Testis (tissue), 3 donors: ENCODE measurements around the gene ZNF800. TPM values are rescaled to one million over a fixed set of nuclear protein-coding genes. Genes with fewer than 3 reads are reported as not detected.

Source experiments
- DNase-seq: peaks from one replicate; pipeline ENCODE4 v3.0.0-alpha.2; 2019
- H3K27ac ChIP-seq, 2 donors: fragments of 200-600 bp; sonication (generic); one replicate each; pipeline ENCODE4 v1.5.1; 2019
- H3K27me3 ChIP-seq: fragments of 200-600 bp; sonication (generic); one replicate; pipeline ENCODE4 v1.5.1; 2019
- H3K36me3 ChIP-seq: fragments of 200-600 bp; sonication (generic); one replicate; pipeline ENCODE4 v1.5.1; 2017; ENCODE audit warnings: low read depth; ENCODE audit errors: missing control alignments
- H3K4me1 ChIP-seq: fragments of 200-600 bp; sonication (generic); one replicate; pipeline ENCODE4 v1.5.1; 2019
- H3K4me3 ChIP-seq, 2 donors: fragments of 200-600 bp; sonication (generic); one replicate each; pipeline ENCODE4 v1.5.1; 2017 to 2019
- H3K9me3 ChIP-seq: fragments of 200-600 bp; sonication (generic); one replicate; pipeline ENCODE4 v1.5.1; 2017
- POLR2A ChIP-seq: fragments of 450-650 bp; IDR thresholded peaks from one replicate; pipeline ENCODE4 v1.6.1; 2017; ENCODE audit warnings: antibody characterized with exemption, mild to moderate bottlenecking, moderate library complexity
- WGBS, 2 donors: methylation state at CpG; one replicate each; pipeline ENCODE4 v1.1.5; 2018; 5-methylcytosine and 5-hydroxymethylcytosine counted together
- intact Hi-C: fragments of 100-400 bp; cut with DNase I; formaldehyde crosslinking; loops from one replicate; pipeline ENCODE4 v1.15.1; 2023; ENCODE audit warnings: low total_unique reads
- polyA plus RNA-seq: library from polyadenylated mRNA; stranded (reverse); fragments of 350-450 nt; fragmentation: Illumina TruSeq; extraction: RNeasy Lipid Tissue Mini Kit (QIAGEN cat#74804); gene quantifications from one replicate; pipeline ENCODE4 v1.2.3, GENCODE V29; 2014; ENCODE audit warnings: low read depth, low replicate concordance; ENCODE audit not compliant: insufficient read depth
- total RNA-seq, 2 donors: library from RNA; depleted of rRNA; stranded (reverse); fragments of >200 nt; gene quantifications; one replicate each; pipeline ENCODE4 v1.2.3, GENCODE V29; 2016
- TF ChIP-seq, protein P1 (sequence below), 3 experiments: fragments of 450-650 bp in 2 of 3; fragments of 200-600 bp in 1 of 3; sonication (generic) in 1 of 3; IDR thresholded peaks; one replicate each; pipeline ENCODE4 v1.5.1; 2016 to 2019; ENCODE audit warnings: antibody characterized with exemption in 3 of 3, mild to moderate bottlenecking in 2 of 3, moderate library complexity in 1 of 3

ZNF800 gene
- total and polyA plus RNA-seq, 3 donors from 2014 or later: 31.5 to 44.3 (median 40.7) TPM

DNA sequence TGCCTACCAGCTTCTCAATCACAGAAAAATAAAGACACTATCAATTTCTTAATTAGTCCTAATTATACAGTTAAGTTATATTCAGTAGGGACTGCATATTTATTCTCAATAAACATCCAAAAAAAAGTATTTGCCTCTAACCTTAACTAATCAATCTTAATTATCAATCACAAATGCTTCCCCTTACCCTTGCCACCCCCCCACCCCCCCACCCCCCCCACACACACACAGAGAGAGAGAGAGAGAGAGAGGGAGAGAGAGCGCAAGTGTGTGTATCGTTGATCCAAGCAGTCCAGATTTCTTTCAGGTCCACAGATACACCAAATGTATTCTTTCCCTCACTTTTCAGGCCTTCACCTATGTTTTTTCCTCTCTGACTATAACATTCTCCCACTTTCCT lies 12.9 kb downstream of the ZNF800 start:
- H3K27ac ChIP-seq: no peak overlapping the region
- H3K9me3 ChIP-seq: no peaks in the 10 kb centered on the region
- no peaks in the 10 kb centered on the region for H3K36me3 ChIP-seq
- intact Hi-C loops: no loop called here
- DNase-seq: no peak
- TF ChIP-seq, protein P1, sequence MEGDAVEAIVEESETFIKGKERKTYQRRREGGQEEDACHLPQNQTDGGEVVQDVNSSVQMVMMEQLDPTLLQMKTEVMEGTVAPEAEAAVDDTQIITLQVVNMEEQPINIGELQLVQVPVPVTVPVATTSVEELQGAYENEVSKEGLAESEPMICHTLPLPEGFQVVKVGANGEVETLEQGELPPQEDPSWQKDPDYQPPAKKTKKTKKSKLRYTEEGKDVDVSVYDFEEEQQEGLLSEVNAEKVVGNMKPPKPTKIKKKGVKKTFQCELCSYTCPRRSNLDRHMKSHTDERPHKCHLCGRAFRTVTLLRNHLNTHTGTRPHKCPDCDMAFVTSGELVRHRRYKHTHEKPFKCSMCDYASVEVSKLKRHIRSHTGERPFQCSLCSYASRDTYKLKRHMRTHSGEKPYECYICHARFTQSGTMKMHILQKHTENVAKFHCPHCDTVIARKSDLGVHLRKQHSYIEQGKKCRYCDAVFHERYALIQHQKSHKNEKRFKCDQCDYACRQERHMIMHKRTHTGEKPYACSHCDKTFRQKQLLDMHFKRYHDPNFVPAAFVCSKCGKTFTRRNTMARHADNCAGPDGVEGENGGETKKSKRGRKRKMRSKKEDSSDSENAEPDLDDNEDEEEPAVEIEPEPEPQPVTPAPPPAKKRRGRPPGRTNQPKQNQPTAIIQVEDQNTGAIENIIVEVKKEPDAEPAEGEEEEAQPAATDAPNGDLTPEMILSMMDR (IDR thresholded peaks at IDR 0.05): no peak
- TF ChIP-seq POLR2A: no peak
- WGBS, 2 donors: 89 to 98% methylated on average over 2 of the region's 2 CpGs
- no peaks in the 10 kb centered on the region for H3K4me1 ChIP-seq
- H3K4me3 ChIP-seq: no peak overlapping the region
- no peaks in the 10 kb centered on the region for H3K27me3 ChIP-seq

DNA sequence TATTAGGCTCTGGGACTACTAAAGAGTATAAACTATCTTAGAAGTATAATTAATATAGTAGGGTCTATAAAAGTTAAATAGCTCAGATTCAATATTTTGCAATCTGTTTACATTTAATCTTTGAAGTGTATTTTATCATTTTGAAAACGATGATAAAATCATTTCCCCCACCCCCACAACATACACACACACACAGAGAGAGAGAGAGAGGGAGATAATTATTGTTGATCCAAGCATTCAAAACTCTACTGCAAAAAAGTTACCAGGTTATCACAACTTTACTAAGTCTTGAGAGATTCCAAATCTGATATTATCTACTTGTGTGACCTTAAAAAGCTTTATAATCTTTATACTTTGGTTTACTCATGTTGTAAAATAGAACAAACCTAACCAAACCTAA lies 14.0 kb downstream of the ZNF800 start:
- intact Hi-C loops: no loop called here
- no peak overlapping the region for H3K27ac ChIP-seq
- no peaks in the 10 kb centered on the region for H3K4me1 ChIP-seq
- WGBS, 2 donors: 54 to 65% methylated on average over 1 of the region's 1 CpG
- DNase-seq: no peak
- H3K36me3 ChIP-seq: no peaks in the 10 kb centered on the region
- TF ChIP-seq POLR2A: no peak
- TF ChIP-seq, protein P1 (IDR thresholded peaks at IDR 0.05): no peak
- H3K4me3 ChIP-seq: no peak overlapping the region
- H3K9me3 ChIP-seq: no peaks in the 10 kb centered on the region
- no peaks in the 10 kb centered on the region for H3K27me3 ChIP-seq

DNA sequence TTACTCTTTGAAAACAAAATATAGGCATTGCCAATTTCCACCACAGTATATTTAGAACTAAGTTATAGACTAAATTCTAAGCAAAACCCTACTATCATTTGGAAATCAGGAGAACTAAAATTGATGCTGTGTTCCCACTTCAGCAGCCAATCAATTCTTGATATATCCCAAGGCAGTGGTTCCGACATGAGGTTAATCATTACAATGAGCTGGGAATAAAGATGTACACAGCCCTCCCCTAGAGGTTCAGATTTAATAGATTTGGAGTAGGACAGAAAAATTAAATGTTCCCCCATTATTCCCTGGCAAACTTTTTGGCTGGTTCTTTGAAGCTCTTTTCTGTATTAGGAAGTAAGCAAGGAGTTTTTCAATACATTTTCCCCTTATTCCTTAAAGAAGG lies 15.1 kb downstream of the ZNF800 start:
- Histone ChIP-seq H3K27ac (no peak overlapping the region), H3K4me3 (no peak overlapping the region), H3K27me3 (no peaks in the 10 kb centered on the region), H3K36me3 (no peaks in the 10 kb centered on the region), H3K4me1 (no peaks in the 10 kb centered on the region), H3K9me3 (no peaks in the 10 kb centered on the region)
- TF ChIP-seq, protein P1 (IDR thresholded peaks at IDR 0.05): no peak
- no peak for TF ChIP-seq POLR2A
- intact Hi-C loops: no loop called here
- 35 to 48% methylated on average over 1 of the region's 1 CpG for WGBS, 2 donors
- no peak for DNase-seq

DNA sequence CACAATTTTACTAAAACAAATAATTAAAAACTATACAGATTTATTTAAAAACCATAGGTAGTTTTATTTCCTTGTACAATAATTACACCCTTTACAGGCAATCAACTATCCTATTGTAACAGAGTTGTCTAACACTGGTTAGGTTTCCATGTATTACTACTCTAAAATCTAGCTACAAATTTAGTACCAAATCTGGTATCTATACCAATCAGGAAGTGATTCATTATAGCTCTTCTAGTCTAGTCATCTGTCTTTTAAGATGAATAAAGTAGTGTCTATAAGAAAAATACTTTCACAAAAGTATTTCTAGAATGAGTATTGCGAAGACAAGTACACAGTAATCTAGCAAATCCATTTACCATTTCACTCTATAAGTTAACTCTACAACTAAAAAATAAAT lies 16.9 kb downstream of the ZNF800 start:
- TF ChIP-seq, protein P1 (IDR thresholded peaks at IDR 0.05): no peak
- no peak for TF ChIP-seq POLR2A
- no peaks in the 10 kb centered on the region for H3K27me3 ChIP-seq
- H3K4me1 ChIP-seq: no peaks in the 10 kb centered on the region
- 100% methylated on average over 1 of the region's 1 CpG for WGBS, 2 donors
- intact Hi-C loops: no loop called here
- H3K4me3 ChIP-seq: no peak overlapping the region
- no peaks in the 10 kb centered on the region for H3K36me3 ChIP-seq
- DNase-seq: no peak
- no peak overlapping the region for H3K27ac ChIP-seq
- no peaks in the 10 kb centered on the region for H3K9me3 ChIP-seq

DNA sequence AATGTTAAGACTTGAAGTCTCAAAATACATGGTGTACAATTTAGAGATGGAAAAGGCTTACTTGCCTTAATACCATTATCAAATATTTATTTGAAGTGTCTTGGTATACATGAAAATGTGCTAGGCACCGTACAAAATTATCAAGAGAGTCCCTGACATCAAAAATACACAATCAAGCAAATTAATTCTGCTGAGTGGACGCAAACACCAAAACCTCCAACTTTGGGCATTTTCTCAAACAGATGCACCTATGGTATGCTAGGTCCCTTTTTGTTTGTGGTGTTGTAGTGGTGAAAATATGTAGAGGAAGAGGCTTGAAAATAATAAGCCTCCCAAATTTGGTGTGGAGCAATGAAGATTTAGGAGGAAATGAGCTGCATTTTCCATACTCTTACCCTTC lies 24.8 kb downstream of the ZNF800 start:
- no peak for DNase-seq
- H3K4me1 ChIP-seq: no peaks in the 10 kb centered on the region
- TF ChIP-seq POLR2A: no peak
- TF ChIP-seq, protein P1 (IDR thresholded peaks at IDR 0.05): no peak
- no peaks in the 10 kb centered on the region for H3K9me3 ChIP-seq
- H3K27me3 ChIP-seq: no peaks in the 10 kb centered on the region
- WGBS, 2 donors: 91 to 95% methylated on average over 2 of the region's 2 CpGs
- no peaks in the 10 kb centered on the region for H3K36me3 ChIP-seq
- no peak overlapping the region for H3K27ac ChIP-seq
- intact Hi-C loops: no loop called here
- no peak overlapping the region for H3K4me3 ChIP-seq
